Hypothalamus (tissue), 51 donors: ENCODE results near the gene SPEF2.

Source experiments
- DNase-seq, 51 donors: peaks; one replicate each; lab custom pipeline; 2025; lab: John Stamatoyannopoulos, UW

The SPEF2 gene

GRCh38 chr5:35698047-35698808, 80.6 kb downstream of the SPEF2 start:
- DNase-seq = no peak

GRCh38 chr5:35707659-35708058, 90.0 kb downstream of the SPEF2 start:
- no peak for DNase-seq

GRCh38 chr5:35709688-35710087, 92.0 kb downstream of the SPEF2 start:
- DNase-seq = no peak

GRCh38 chr5:35717718-35718117, 100.1 kb downstream of the SPEF2 start:
- DNase-seq = no peak

GRCh38 chr5:35735718-35736117, 118.1 kb downstream of the SPEF2 start:
- no peak for DNase-seq

- no peak for DNase-seq
These were observed 118.6 kb downstream of the SPEF2 start for GRCh38 chr5:35736280-35736679.

- no peak for DNase-seq
These were observed 123.6 kb downstream of the SPEF2 start for GRCh38 chr5:35741126-35741716.

- DNase-seq = no peak
These were observed 124.3 kb downstream of the SPEF2 start for GRCh38 chr5:35741971-35742370.

- no peak for DNase-seq
These were observed 126.0 kb downstream of the SPEF2 start for GRCh38 chr5:35743644-35744043.

GRCh38 chr5:35745193-35745592, 127.5 kb downstream of the SPEF2 start:
- no peak for DNase-seq

GRCh38 chr5:35745660-35746059, 128.0 kb downstream of the SPEF2 start:
- DNase-seq = no peak

GRCh38 chr5:35752012-35752411, 134.3 kb downstream of the SPEF2 start:
- no peak for DNase-seq

- no peak for DNase-seq
These were observed 135.8 kb downstream of the SPEF2 start for GRCh38 chr5:35753500-35753899.

- no peak for DNase-seq
These were observed 136.8 kb downstream of the SPEF2 start for GRCh38 chr5:35754481-35754880.

- DNase-seq = no peak
These were observed 138.3 kb downstream of the SPEF2 start for GRCh38 chr5:35755966-35756365.

- DNase-seq = no peak
These were observed 140.6 kb downstream of the SPEF2 start for GRCh38 chr5:35758151-35758724.

- no peak for DNase-seq
These were observed 143.9 kb downstream of the SPEF2 start for GRCh38 chr5:35761541-35761940.

GRCh38 chr5:35762368-35762767, 144.7 kb downstream of the SPEF2 start:
- DNase-seq = no peak

- no peak for DNase-seq
These were observed 148.3 kb downstream of the SPEF2 start for GRCh38 chr5:35765921-35766320.

- no peak for DNase-seq
These were observed 153.6 kb downstream of the SPEF2 start for GRCh38 chr5:35771300-35771699.

- no peak for DNase-seq
These were observed 154.2 kb downstream of the SPEF2 start for GRCh38 chr5:35771839-35772238.

GRCh38 chr5:35773967-35774366, 156.3 kb downstream of the SPEF2 start:
- DNase-seq = no peak
